K562 (cell line): Measurements from ENCODE around the gene IPPK. TPM values are rescaled to one million over a fixed set of nuclear protein-coding genes. Genes with fewer than 3 reads are reported as not detected.
A peak's percentile ranks its signal among the peaks of the same experiment; 100 is the strongest.

Source experiments
- BMI1 ChIP-seq: fragments of 150-350 bp; IDR thresholded peaks from 2 replicates; pipeline ENCODE4 v1.6.1; 2014; ENCODE audit warnings: low read length
- DACH1 ChIP-seq: fragments of 450-650 bp; IDR thresholded peaks from 2 replicates; pipeline ENCODE4 v1.6.1; 2018; ENCODE audit not compliant: partially characterized antibody
- DMBX1 ChIP-seq: fragments of 250-450 bp; sonication (Bioruptor Pico); IDR thresholded peaks from 2 replicates; pipeline ENCODE4 v1.8.0; 2022; ENCODE audit warnings: inconsistent platforms, mild to moderate bottlenecking, moderate library complexity, borderline replicate concordance
- GTF2A2 ChIP-seq: IDR thresholded peaks from 2 replicates; pipeline ENCODE4 v1.6.1; 2016; ENCODE audit warnings: mild to moderate bottlenecking, missing genetic modification characterization, missing compliant biosample characterization
- HDAC3 ChIP-seq: fragments of 450-650 bp; IDR thresholded peaks from 2 replicates; pipeline ENCODE4 v1.6.1; 2018; ENCODE audit warnings: borderline replicate concordance, mild to moderate bottlenecking, moderate library complexity; ENCODE audit not compliant: partially characterized antibody
- ILF3 ChIP-seq: fragments of 450-650 bp; IDR thresholded peaks from 2 replicates; pipeline ENCODE4 v1.6.1; 2018; ENCODE audit warnings: antibody characterized with exemption, mild to moderate bottlenecking, moderate library complexity, borderline replicate concordance
- KLF6 ChIP-seq: fragments of 250-450 bp; sonication (Bioruptor Pico); IDR thresholded peaks from 2 replicates; pipeline ENCODE4 v1.4.0; 2020; ENCODE audit warnings: mild to moderate bottlenecking, moderate library complexity, borderline replicate concordance
- MAFG ChIP-seq: fragments of 450-650 bp; conservative IDR thresholded peaks from 2 replicates; pipeline ENCODE4 v1.6.1; 2016; ENCODE audit warnings: missing genetic modification characterization, missing compliant biosample characterization
- MAFK ChIP-seq: IDR thresholded peaks from 2 replicates; pipeline ENCODE4 v1.6.1; 2011; ENCODE audit warnings: low read length, improper control_type of control experiment
- NRF1 ChIP-seq, 2 experiments: fragments of 450-650 bp; IDR thresholded peaks in 1 of 2; conservative IDR thresholded peaks in 1 of 2; 2 replicates each; pipeline ENCODE4 v1.6.1; 2014; ENCODE audit warnings: mild to moderate bottlenecking in 2 of 2
- RB1 ChIP-seq: fragments of 450-650 bp; IDR thresholded peaks from 2 replicates; pipeline ENCODE4 v1.6.1; 2017; ENCODE audit warnings: low read depth, mild to moderate bottlenecking
- RBBP5 ChIP-seq: fragments of 200-600 bp; sonication (generic); IDR thresholded peaks from 2 replicates; pipeline ENCODE4 v1.6.1; 2012; ENCODE audit warnings: borderline replicate concordance, mild to moderate bottlenecking, low read length, control low read depth, inconsistent platforms; ENCODE audit not compliant: insufficient read depth, poor library complexity, severe bottlenecking
- RFX1 ChIP-seq: fragments of 450-650 bp; IDR thresholded peaks from 2 replicates; pipeline ENCODE4 v1.6.1; 2016; ENCODE audit warnings: mild to moderate bottlenecking, moderate library complexity
- SNRNP70 ChIP-seq: fragments of 200-400 bp; formaldehyde crosslinking; optimal IDR thresholded peaks from 2 replicates; pipeline ENCODE3; 2017; ENCODE audit warnings: low read depth, low read length
- TEAD2 ChIP-seq: fragments of 450-650 bp; IDR thresholded peaks from 2 replicates; pipeline ENCODE4 v1.6.1; 2016; ENCODE audit warnings: missing genetic modification characterization, control low read depth, missing compliant biosample characterization
- YBX1 ChIP-seq: fragments of 450-650 bp; IDR thresholded peaks from 2 replicates; pipeline ENCODE4 v1.7.1; 2016; ENCODE audit warnings: mild to moderate bottlenecking
- ZNF384 ChIP-seq: IDR thresholded peaks from 2 replicates; pipeline ENCODE4 v1.6.1; 2012; ENCODE audit warnings: low read depth, low read length, improper control_type of control experiment
- ZNF436 ChIP-seq: fragments of 250-450, 450-650 bp; sonication (Bioruptor Pico); formaldehyde crosslinking; IDR thresholded peaks from 2 replicates; pipeline ENCODE4 v1.7.0; 2020; ENCODE audit warnings: mild to moderate bottlenecking
- polyA plus RNA-seq, 8 experiments: library from polyadenylated mRNA; depleted of rRNA in 4 of 8; stranded (reverse) in 5 of 8; unstranded in 3 of 8; fragments of >200 nt; fragmentation: Nextera tagmentation in 2 of 8; fragmentation: Illumina TruSeq in 1 of 8; extraction: Ambion mirVana in 2 of 8; extraction: Trizol in 1 of 8; gene quantifications; 2 replicates each; pipeline versions ENCODE4 v1.2.1 to v1.2.3, GENCODE V29; 2011 to 2014; ENCODE audit warnings: inconsistent platforms in 1 of 8, missing spikeins in 1 of 8
- total RNA-seq, 7 experiments: library from RNA; depleted of rRNA in 6 of 7; stranded (reverse); fragments of >200 nt in 6 of 7; fragmentation: Illumina TruSeq in 2 of 7; extraction: Trizol in 2 of 7; gene quantifications; 2 replicates each; pipeline versions ENCODE4 v1.2.1 to v1.2.3, GENCODE V29; 2011 to 2021; ENCODE audit warnings: low replicate concordance in 1 of 7
- TF ChIP-seq, protein P1 (sequence below), 2 experiments: fragments of 250-450 bp in 1 of 2; fragments of 450-650 bp in 1 of 2; sonication (Bioruptor Pico) in 1 of 2; IDR thresholded peaks; 2 replicates each; pipeline versions ENCODE4 v1.6.1 to v1.8.0; 2016 to 2021; ENCODE audit warnings: mild to moderate bottlenecking in 2 of 2, moderate library complexity in 2 of 2, missing compliant biosample characterization in 1 of 2, missing genetic modification characterization in 1 of 2
- TF ChIP-seq, protein P2 (sequence below): fragments of 200-800 bp; sonication (Bioruptor generic); IDR thresholded peaks from 2 replicates; pipeline ENCODE4 v1.6.1; 2017; ENCODE audit warnings: missing genetic modification characterization, missing compliant biosample characterization
- TF ChIP-seq, protein P3 (sequence below): fragments of 450-650 bp; IDR thresholded peaks from 2 replicates; pipeline ENCODE4 v1.6.1; 2016; ENCODE audit warnings: missing biosample characterization, missing genetic modification characterization
- TF ChIP-seq, protein P4 (sequence below): fragments of 450-650 bp; IDR thresholded peaks from 2 replicates; pipeline ENCODE4 v1.6.1; 2018; ENCODE audit not compliant: partially characterized antibody

IPPK gene
- total and polyA plus RNA-seq, 9 of the 15 experiments (the other 6 are each of a cell fraction or from before 2014, with no cell fraction given), result 3.1 to 22.2 (median 11.2) TPM

- no peak for TF ChIP-seq ZNF436 (CRISPR knock-in tag)
- peak; percentile 58 for TF ChIP-seq RB1
- TF ChIP-seq SNRNP70, result no peak
- TF ChIP-seq DMBX1, result no peak
- TF ChIP-seq, protein P1, sequence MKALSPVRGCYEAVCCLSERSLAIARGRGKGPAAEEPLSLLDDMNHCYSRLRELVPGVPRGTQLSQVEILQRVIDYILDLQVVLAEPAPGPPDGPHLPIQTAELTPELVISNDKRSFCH (CRISPR knock-in tag; IDR thresholded peaks at IDR 0.05), result no peak
- TF ChIP-seq, protein P1 (tag; IDR thresholded peaks at IDR 0.05), result no peak
- TF ChIP-seq GTF2A2 (tag), result peak; percentile 84; the same call in 1 of the 2 replicates
- no peak for TF ChIP-seq HDAC3
- peak; percentile 30; the same call in 1 of the 2 replicates for TF ChIP-seq KLF6
- TF ChIP-seq ZNF384, result peak; percentile 29; the same call in 1 of the 2 replicates
- TF ChIP-seq TEAD2 (tag), result no peak
- TF ChIP-seq MAFG (tag), result no peak
- TF ChIP-seq RFX1, result no peak
- TF ChIP-seq ILF3, result no peak
- TF ChIP-seq BMI1, result no peak
- TF ChIP-seq, protein P2, sequence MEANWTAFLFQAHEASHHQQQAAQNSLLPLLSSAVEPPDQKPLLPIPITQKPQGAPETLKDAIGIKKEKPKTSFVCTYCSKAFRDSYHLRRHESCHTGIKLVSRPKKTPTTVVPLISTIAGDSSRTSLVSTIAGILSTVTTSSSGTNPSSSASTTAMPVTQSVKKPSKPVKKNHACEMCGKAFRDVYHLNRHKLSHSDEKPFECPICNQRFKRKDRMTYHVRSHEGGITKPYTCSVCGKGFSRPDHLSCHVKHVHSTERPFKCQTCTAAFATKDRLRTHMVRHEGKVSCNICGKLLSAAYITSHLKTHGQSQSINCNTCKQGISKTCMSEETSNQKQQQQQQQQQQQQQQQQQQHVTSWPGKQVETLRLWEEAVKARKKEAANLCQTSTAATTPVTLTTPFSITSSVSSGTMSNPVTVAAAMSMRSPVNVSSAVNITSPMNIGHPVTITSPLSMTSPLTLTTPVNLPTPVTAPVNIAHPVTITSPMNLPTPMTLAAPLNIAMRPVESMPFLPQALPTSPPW (CRISPR knock-in tag), result peak; percentile 71
- peak; percentile 62 to 71 for TF ChIP-seq NRF1 (conservative IDR thresholded peaks at IDR 0.05 in 1 of 2, IDR thresholded peaks at IDR 0.05 in 1 of 2)
- TF ChIP-seq, protein P3, sequence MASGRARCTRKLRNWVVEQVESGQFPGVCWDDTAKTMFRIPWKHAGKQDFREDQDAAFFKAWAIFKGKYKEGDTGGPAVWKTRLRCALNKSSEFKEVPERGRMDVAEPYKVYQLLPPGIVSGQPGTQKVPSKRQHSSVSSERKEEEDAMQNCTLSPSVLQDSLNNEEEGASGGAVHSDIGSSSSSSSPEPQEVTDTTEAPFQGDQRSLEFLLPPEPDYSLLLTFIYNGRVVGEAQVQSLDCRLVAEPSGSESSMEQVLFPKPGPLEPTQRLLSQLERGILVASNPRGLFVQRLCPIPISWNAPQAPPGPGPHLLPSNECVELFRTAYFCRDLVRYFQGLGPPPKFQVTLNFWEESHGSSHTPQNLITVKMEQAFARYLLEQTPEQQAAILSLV (tag), result no peak
- TF ChIP-seq YBX1, result no peak
- TF ChIP-seq DACH1, result no peak
- TF ChIP-seq, protein P4, sequence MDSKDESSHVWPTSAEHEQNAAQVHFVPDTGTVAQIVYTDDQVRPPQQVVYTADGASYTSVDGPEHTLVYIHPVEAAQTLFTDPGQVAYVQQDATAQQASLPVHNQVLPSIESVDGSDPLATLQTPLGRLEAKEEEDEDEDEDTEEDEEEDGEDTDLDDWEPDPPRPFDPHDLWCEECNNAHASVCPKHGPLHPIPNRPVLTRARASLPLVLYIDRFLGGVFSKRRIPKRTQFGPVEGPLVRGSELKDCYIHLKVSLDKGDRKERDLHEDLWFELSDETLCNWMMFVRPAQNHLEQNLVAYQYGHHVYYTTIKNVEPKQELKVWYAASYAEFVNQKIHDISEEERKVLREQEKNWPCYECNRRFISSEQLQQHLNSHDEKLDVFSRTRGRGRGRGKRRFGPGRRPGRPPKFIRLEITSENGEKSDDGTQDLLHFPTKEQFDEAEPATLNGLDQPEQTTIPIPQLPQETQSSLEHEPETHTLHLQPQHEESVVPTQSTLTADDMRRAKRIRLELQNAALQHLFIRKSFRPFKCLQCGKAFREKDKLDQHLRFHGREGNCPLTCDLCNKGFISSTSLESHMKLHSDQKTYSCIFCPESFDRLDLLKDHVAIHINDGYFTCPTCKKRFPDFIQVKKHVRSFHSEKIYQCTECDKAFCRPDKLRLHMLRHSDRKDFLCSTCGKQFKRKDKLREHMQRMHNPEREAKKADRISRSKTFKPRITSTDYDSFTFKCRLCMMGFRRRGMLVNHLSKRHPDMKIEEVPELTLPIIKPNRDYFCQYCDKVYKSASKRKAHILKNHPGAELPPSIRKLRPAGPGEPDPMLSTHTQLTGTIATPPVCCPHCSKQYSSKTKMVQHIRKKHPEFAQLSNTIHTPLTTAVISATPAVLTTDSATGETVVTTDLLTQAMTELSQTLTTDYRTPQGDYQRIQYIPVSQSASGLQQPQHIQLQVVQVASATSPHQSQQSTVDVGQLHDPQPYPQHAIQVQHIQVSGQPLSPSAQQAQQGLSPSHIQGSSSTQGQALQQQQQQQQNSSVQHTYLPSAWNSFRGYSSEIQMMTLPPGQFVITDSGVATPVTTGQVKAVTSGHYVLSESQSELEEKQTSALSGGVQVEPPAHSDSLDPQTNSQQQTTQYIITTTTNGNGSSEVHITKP, result no peak
- peak; percentile 86 for TF ChIP-seq RBBP5
- no peak for TF ChIP-seq MAFK
These were observed at the start of gene IPPK (continued) for GRCh38 chr9:92669890-92670708.
